ENCODE measurements around the gene PRELP.
"Not testable (repeated sequence)": the region's sequence is repeated elsewhere in the genome, so short reads cannot be mapped to it uniquely, and the experiment has no call there.

- not testable (repeated sequence) for TF ChIP-seq CTCF, POLR2A (IDR thresholded peaks at IDR 0.05)
These were observed 42.5 kb downstream of the PRELP start for GRCh38 chr1:203518139-203518538.
